Measurements from ENCODE around the gene STUM. TPM values are rescaled to one million over a fixed set of nuclear protein-coding genes. Genes with fewer than 3 reads are reported as not detected.

Gene STUM
- polyA plus RNA-seq, 1 donor, result 13.5 TPM

DNA sequence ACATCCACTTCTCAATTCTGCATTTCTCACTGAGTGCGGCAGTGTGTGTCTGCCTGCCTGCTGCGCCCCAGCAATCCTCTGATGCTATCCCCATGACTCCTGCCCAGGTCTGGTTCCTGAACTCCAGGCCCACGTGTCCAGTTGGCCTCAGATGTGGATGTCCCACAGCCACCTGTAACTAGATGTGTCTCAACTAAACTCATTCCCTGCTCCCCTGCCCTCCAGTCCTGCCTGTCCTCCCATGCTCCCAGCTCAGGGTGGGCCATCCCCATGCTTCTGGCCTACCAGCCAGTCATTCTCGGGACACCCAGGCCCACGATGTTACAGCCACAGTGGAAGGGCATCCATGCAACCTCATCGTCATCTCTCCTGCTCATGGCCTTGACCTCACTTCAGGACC is 76.8 kb downstream of the STUM start:
- no peak for DNase-seq (ENCODE audit: low read depth)

DNA sequence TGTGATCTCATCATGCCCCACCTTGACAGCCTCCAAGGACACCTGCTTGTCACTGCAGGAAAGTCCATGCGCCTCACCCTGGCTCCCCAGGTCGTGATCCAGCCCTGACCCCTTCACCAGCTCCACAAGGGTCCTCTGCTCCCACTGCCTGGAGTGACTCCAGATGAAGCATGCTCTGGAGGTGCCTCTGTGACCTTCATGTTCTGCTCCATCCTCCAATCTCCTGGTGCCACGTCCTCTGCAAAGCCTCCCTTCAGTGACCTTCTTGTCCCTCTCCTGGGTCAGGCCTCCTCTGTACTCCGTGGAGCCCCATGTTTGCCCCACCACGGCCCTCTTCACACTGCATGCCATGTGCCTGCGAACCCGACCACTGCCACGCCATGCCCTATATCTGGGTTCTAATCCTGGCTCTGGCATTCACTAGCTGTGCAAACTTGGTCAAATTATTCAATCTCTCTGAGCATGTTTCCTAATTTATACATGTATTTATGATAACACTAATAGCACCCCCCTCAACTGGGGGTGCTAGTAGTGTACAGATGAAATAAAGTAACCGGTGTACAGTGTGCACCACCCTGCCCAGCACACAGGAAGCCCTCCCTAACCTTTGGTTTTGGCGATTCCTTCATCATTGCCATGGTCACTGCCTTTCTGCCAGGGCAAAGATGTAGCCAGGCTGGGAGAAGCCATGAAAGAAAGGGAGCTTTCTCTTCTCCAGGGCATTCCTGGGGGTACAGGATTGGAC is 77.4 kb downstream of the STUM start:
- no peak for DNase-seq (ENCODE audit: low read depth)

DNA sequence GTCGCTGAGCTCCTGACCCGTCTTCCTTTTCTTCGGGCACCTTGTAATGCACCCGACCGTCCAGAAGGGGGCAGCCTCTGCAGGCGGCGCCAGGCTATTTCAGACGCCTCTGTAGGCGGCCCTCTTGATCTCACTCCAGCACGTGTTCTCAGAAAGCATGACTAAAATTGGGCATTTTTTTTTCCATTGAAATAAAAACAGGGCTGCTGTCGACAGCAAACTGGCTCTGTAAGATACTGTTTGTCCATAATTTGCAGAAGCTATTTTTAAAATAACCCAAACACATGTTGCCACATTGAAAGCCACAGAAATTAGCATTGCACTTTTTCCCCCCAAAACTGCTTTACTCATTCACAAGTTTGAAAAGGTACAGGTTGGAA is 78.0 kb downstream of the STUM start:
- no peak for DNase-seq (ENCODE audit: low read depth)

DNA sequence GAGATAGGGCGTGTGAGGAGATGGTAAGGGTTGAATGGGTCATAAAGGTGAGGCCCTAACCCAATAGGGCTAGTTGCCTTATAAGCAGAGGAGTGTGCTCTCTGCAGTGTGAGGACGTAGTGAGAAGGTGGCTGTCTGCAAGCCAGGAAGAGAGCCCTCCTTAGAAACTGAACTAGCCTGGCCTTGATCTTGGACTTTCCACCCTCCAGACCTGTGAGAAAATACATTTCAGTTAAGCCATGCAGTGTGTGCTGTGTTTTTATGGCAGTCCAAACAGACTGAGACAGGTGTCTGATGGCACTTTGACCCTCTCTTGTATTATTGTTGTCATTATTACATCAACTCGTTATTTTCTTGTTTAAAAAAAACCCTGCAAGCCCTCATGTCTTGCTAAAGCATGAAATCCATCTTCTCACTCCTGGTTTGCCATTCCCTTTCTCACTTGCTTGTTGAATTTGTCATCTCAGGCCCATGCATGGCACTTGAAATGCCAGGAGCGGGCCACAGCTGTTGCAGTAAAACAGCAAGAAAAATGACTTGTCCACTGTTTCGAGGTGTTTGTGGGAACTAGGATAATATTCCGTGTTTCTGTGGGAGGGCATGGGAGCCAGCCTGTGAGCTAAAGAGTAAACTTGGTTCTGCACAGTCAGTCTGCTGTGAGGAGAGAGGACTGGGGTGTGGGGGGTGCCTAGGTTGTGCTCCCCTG is 78.6 kb downstream of the STUM start:
- DNase-seq (ENCODE audit: low read depth), result no peak

GRCh38 chr1:226627924-226628611 is 79.5 kb downstream of the STUM start:
- no peak for DNase-seq (ENCODE audit: low read depth)

DNA sequence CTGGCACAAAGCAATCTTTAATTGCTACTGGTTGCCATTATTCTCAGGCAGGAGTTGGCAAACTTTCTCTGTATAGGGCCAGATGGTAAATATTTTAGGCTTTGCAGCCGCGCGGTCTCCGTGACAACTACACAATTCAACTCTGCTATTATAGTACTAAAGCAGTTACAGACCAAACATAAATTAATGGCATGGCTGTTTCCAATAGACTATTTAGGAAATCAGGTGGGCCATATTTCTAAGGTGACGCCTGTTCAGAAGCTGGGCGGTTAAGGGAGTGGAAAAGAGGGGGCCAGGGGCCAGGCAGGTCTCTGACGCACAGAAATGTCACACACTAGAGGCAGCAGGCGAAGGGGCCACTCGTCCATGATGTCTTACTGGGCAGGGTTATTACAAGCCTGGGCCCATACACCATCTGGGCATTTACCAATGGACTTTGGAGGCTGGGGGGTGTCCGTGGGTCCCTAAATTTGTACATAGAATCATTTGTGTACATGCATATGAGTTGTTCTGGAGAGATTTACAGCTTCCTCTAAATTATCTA is 80.1 kb downstream of the STUM start:
- no peak for DNase-seq (ENCODE audit: low read depth)

DNA sequence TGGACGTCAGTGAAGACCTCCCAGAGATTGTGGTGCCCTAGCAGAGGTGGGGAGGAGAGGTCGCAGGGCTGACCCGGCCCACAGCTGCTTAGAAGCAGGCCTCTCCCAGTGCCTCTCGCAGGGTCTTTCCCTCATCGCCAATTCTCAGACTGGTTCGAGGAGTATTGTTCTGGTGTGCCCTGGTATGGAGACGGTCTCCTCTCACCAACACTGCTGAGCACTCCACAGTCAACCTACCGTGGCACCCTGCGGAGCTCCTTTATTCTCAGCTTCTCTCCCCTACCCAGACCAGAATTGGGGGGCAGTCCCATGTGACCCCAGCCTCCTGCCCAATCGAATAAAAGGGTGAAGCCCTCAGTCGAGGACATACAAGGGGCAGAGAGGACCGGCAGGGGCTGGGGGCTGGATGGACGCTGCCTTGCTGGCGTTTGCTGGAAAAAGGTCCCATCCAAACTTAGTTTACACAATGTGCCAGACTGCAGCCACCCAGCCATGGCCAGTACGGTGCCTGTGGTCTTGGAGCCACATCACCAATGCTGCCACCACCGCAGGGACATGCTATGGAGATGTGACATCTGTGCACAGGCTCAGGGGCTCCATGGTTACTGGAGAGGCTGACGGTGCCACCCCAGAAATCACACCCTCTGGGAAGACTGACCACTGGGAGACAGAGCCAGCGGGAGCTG is 80.8 kb downstream of the STUM start:
- DNase-seq (ENCODE audit: low read depth), result no peak

DNA sequence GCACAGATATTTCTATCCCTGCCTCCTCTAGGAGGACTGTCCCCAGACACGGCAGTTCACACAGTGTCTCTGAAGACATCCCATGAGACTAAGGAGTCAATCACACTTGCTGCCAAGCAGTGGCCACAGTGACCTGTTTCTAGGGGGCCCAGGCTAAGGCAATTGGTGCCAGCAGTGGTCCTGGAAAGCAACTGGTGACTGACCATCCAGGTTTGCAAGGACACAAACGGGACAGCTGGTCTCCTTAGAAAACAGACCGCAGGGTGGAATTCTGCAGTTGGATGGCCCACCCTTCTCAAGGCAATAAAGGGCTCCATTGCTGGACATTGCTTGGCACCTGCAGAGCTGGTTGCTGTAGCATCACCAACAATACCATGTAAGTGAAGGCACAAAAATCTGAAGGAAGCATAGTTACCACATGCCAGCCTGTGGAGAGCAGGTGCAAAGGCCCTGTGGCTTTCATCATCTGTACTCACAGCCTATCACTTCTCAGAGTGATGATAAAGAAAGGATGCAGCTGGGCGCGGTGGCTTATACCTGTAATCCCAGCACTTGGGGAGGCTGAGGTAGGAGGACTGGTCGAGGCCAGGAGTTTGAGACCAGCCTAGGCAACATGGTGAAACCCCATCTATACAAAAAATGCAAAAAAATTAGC is 81.5 kb downstream of the STUM start:
- no peak for DNase-seq (ENCODE audit: low read depth)

GRCh38 chr1:226630592-226630991 is 82.0 kb downstream of the STUM start:
- no peak for DNase-seq (ENCODE audit: low read depth)

GRCh38 chr1:226631229-226632000 is 82.9 kb downstream of the STUM start:
- DNase-seq (ENCODE audit: low read depth), result no peak

- DNase-seq (ENCODE audit: low read depth), result no peak
Measured at GRCh38 chr1:226632169-226632879, 83.8 kb downstream of the STUM start.

DNA sequence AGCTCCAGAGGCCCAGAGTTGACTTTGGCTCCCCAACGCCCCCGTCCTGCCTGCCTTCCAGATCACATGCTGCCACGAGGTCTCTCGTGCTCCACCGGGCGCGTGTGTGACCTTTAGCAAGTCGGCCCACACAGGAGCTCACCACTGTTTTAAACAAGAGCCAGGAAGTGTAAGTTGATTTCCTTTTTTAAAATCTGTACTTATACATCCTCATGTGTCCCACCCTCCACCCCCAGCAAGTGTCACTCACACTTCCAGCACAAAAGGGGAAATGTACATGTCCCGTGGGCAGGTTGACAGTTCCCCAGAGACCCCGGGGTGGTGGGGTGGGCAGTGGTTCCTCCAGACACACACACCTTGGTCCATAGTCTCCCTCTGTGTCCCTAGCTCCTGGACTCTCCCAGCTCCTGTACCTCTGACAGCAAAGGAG is 84.4 kb downstream of the STUM start:
- DNase-seq (ENCODE audit: low read depth), result no peak

DNA sequence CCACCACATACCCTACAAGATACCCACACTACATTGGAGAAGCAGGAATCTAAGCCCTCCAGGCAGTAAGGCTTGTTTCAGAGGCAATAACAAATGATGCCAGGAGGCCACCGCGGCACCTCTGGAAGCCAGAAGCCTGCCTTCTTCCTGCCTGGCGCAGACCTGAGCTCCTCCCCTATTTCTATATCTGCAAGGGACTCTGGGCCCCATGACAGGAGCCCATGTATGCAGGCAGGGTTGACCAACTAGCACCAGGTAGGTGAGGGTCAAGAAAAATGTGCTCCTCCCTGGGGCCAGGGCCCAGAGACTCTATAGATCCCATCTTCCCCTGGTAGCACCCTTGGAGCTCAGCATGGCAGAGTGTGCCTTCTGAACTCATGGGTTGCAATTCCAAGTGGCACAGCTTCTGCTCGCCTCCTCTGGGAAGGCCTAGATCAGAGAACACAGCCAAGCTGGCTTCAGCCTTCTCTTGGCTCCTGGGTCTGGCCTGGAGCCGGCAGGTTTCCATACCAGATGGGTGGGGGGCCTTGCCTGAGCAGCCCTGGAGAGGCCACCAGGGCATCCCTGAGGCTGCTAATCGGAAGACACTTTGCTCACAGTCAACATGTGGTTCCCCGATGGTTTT is 85.1 kb downstream of the STUM start:
- no peak for DNase-seq (ENCODE audit: low read depth)

DNA sequence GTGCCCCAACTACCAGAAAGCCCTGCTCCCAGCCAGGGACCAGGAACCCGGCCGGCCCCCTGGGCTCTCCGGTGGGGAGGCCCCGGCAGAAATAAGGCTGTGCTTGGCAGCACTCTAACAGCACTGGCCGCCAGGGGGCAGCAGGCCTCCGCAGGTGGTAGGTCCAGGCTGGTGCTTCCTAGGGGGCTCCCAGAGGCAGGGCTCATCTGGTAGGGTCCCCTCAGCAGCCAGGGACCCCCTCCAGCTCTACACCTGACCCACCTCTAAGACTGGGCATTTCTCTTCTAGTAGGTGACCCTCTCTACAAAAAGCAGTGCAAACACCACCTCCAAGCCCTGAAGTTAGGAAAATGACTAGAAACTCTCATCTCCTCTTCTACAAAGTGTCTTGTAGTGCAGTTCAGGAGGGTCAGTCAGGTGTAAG is 85.6 kb downstream of the STUM start:
- DNase-seq (ENCODE audit: low read depth), result no peak

DNA sequence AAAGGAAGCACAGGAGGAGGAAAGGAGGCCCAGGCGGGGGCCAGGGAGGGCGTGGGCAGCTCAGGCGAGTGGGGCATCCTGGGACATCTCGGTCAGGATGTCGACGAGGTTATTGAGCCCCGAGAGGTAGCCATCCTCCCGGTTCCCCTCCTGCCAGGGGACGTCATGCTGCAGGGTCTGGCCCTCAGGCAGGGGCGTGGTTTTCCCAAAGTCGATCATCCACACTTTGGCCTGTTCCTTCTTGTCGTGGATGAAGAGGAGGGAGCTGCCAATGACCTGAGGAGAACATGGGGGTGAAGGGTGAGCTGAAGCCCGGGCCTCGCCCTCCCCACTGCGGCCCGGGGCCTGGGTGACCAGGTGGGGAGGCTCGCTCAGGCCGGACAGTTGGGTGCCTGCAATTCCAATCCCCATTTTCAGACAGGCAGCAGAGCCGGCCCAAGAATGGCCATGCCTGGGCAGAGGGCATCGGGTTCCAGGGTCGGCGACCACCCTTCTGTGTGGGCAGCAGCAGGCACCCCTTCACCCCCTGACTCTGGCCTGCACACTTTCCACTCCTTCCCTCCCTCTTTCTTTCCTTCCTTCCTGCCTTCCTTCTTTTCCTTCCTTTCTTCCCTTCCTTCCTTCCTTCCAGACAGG is 86.2 kb downstream of the STUM start:
- no peak for DNase-seq (ENCODE audit: low read depth)

- DNase-seq (ENCODE audit: low read depth), result no peak
Measured at GRCh38 chr1:226635456-226635941, 86.9 kb downstream of the STUM start.

DNA sequence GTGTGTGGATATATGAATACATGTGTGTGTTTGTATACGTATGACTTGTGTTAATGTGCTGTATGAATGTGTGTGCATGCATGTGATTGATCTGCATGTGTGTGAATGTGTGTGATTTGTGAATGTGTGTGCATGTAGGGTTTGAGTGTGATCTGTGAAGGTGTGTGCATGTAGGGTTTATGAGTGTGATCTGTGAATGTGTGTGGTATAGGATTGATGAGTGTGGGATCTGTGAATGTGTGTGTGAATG is 88.2 kb downstream of the STUM start:
- DNase-seq (ENCODE audit: low read depth), result no peak

DNA sequence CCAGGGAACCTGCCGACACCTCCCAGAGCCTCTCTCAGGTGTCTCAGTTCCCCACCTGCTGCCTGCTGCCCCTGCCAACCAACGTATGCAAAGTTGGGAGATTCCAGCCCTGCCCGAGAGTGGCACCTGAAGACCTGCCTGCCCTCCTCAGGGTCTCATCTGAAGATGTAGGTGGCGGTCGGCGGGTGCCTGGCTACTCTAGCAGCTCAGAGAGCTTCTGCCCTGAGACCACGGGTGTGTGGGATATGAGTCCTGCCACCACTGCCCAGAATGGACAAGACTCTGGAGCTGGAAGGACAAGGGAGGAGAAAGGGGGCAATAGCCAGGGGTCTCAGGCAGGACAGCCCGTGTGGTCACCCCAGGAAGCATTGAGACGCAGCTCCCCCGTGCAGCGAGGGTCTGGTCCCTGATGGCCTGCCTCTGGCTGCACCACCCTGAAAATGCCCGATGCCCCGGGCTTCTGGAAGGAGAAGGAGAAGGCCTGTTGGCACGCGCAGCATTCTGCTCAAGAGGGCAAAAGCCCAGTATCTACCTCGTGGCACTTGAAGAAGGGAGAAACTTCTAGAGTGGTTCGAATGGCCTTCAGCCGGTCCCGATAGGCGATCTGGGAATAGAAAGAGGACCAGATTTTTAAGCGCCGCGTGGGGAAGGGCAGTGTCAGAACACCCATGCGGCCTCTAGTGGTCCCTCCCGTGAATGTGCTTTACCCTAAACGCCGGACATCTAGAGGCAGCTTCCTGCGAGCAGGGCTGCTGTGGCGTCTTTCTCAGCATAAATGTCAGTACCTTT is 88.8 kb downstream of the STUM start:
- no peak for DNase-seq (ENCODE audit: low read depth)

Data from forelimb muscle (tissue), 1 donor.